ENCODE results near the gene PPP1R17. TPM values are rescaled to one million over a fixed set of nuclear protein-coding genes. Genes with fewer than 3 reads are reported as not detected.

The PPP1R17 gene
- total RNA-seq, 1 experiment from 2014 or later: 2.6 TPM

DNA sequence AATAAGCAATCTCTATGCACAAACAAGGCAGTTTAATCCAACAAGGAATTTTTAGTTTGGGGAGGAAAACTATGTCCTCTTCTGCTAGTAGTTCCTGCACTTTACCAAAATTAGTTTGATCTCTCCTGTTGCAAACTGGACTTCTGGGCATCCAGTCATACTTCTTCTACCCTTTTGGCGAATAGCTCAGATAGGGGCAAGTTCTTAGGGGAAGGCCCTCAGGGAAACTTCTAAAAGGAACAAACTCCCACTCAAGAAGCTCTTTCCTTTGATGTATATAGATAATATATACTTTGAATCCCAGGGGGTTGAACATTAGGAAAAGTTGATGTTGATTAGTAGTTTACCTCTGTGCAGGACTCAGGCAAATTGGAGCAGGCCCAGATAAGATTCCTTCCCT lies 21.5 kb upstream of the PPP1R17 start:
- POLR2A ChIA-PET: no interaction called here
- Mint-ChIP-seq H3K27ac (no peak overlapping the region), H3K4me1 (peaks cover 25% of the 10 kb centered on the region), H3K27me3 (ENCODE audit: low read depth) (peaks cover 6% of the 10 kb centered on the region), H3K9me3 (peaks cover 4% of the 10 kb centered on the region), H3K4me3 (no peak overlapping the region), H3K36me3 (no peaks in the 10 kb centered on the region; the same call in 1 of the 2 replicates)
- CTCF ChIA-PET: no interaction called here
- DNase-seq (ENCODE audit: low spot score): no peak
- TF ChIP-seq ETV6 (CRISPR knock-in tag; IDR thresholded peaks at IDR 0.05) (no peak), ZNF281 (CRISPR knock-in tag; IDR thresholded peaks at IDR 0.05) (no peak), NR1H2 (CRISPR knock-in tag; IDR thresholded peaks at IDR 0.05) (no peak), FOXP1 (CRISPR knock-in tag; IDR thresholded peaks at IDR 0.05; ENCODE audit: borderline replicate concordance) (no peak), ATF6 (CRISPR knock-in tag; IDR thresholded peaks at IDR 0.05) (no peak)
- no peak for ATAC-seq

GRCh38 chr7:31669461-31669860 lies 17.6 kb upstream of the PPP1R17 start:
- Mint-ChIP-seq H3K4me3 (no peak overlapping the region), H3K36me3 (peaks cover 4% of the 10 kb centered on the region; the same call in 1 of the 2 replicates), H3K4me1 (peaks cover 19% of the 10 kb centered on the region), H3K9me3 (peaks cover 15% of the 10 kb centered on the region), H3K27ac (no peak overlapping the region), H3K27me3 (ENCODE audit: low read depth) (peaks cover 15% of the 10 kb centered on the region)
- POLR2A ChIA-PET: no interaction called here
- ATAC-seq (no peak), DNase-seq (ENCODE audit: low spot score) (no peak)
- CTCF ChIA-PET: no interaction called here
- no peak for TF ChIP-seq SMAD4 (CRISPR knock-in tag; IDR thresholded peaks at IDR 0.05)
- TF ChIP-seq RELA (CRISPR knock-in tag; IDR thresholded peaks at IDR 0.05; ENCODE audit: borderline replicate concordance): no peak
- TF ChIP-seq ZNF671 (CRISPR knock-in tag; IDR thresholded peaks at IDR 0.05): no peak
- no peak for TF ChIP-seq E2F5 (CRISPR knock-in tag; IDR thresholded peaks at IDR 0.05)
- no peak for TF ChIP-seq JAZF1 (CRISPR knock-in tag; IDR thresholded peaks at IDR 0.05)
- TF ChIP-seq, protein P1, sequence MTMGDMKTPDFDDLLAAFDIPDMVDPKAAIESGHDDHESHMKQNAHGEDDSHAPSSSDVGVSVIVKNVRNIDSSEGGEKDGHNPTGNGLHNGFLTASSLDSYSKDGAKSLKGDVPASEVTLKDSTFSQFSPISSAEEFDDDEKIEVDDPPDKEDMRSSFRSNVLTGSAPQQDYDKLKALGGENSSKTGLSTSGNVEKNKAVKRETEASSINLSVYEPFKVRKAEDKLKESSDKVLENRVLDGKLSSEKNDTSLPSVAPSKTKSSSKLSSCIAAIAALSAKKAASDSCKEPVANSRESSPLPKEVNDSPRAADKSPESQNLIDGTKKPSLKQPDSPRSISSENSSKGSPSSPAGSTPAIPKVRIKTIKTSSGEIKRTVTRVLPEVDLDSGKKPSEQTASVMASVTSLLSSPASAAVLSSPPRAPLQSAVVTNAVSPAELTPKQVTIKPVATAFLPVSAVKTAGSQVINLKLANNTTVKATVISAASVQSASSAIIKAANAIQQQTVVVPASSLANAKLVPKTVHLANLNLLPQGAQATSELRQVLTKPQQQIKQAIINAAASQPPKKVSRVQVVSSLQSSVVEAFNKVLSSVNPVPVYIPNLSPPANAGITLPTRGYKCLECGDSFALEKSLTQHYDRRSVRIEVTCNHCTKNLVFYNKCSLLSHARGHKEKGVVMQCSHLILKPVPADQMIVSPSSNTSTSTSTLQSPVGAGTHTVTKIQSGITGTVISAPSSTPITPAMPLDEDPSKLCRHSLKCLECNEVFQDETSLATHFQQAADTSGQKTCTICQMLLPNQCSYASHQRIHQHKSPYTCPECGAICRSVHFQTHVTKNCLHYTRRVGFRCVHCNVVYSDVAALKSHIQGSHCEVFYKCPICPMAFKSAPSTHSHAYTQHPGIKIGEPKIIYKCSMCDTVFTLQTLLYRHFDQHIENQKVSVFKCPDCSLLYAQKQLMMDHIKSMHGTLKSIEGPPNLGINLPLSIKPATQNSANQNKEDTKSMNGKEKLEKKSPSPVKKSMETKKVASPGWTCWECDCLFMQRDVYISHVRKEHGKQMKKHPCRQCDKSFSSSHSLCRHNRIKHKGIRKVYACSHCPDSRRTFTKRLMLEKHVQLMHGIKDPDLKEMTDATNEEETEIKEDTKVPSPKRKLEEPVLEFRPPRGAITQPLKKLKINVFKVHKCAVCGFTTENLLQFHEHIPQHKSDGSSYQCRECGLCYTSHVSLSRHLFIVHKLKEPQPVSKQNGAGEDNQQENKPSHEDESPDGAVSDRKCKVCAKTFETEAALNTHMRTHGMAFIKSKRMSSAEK (CRISPR knock-in tag; IDR thresholded peaks at IDR 0.05; ENCODE audit: borderline replicate concordance): no peak
- TF ChIP-seq STAT6 (CRISPR knock-in tag; conservative IDR thresholded peaks at IDR 0.05; ENCODE audit: low read depth): no peak
- no peak for TF ChIP-seq CBFB (CRISPR knock-in tag; IDR thresholded peaks at IDR 0.05; ENCODE audit: low read depth)
- TF ChIP-seq ATF1 (CRISPR knock-in tag; IDR thresholded peaks at IDR 0.05): no peak
- TF ChIP-seq MAX (CRISPR knock-in tag; IDR thresholded peaks at IDR 0.05): no peak
- TF ChIP-seq, protein P2, sequence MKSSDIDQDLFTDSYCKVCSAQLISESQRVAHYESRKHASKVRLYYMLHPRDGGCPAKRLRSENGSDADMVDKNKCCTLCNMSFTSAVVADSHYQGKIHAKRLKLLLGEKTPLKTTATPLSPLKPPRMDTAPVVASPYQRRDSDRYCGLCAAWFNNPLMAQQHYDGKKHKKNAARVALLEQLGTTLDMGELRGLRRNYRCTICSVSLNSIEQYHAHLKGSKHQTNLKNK (CRISPR knock-in tag; IDR thresholded peaks at IDR 0.05): no peak
- TF ChIP-seq ZNF396 (CRISPR knock-in tag; IDR thresholded peaks at IDR 0.05; ENCODE audit: borderline replicate concordance): no peak
- no peak for TF ChIP-seq TCF7 (CRISPR knock-in tag; IDR thresholded peaks at IDR 0.05; ENCODE audit: low read depth)
- no peak for TF ChIP-seq CREB1 (CRISPR knock-in tag; IDR thresholded peaks at IDR 0.05)
- TF ChIP-seq ZNF263 (CRISPR knock-in tag; IDR thresholded peaks at IDR 0.05; ENCODE audit: low read depth): no peak
- TF ChIP-seq IRF2 (CRISPR knock-in tag; IDR thresholded peaks at IDR 0.05; ENCODE audit: borderline replicate concordance, low read depth): no peak
- TF ChIP-seq GTF2I (CRISPR knock-in tag; conservative IDR thresholded peaks at IDR 0.05): no peak

All from WTC11 (cell line).